ENCODE measurements around the gene C2orf72. TPM values are rescaled to one million over a fixed set of nuclear protein-coding genes. Genes with fewer than 3 reads are reported as not detected.

C2orf72 gene
- total RNA-seq, 1 donor from 2014 or later: 3.5 TPM

GRCh38 chr2:231084565-231084964 is 47.2 kb downstream of the C2orf72 start:
- no peak for DNase-seq

GRCh38 chr2:231088754-231089153 is 51.4 kb downstream of the C2orf72 start:
- no peak for DNase-seq

- DNase-seq: no peak
These were observed 56.6 kb downstream of the C2orf72 start for GRCh38 chr2:231093933-231094332.

- no peak for DNase-seq
These were observed 57.5 kb downstream of the C2orf72 start for GRCh38 chr2:231094736-231095346.

Other genes with a start within 250 kb of the C2orf72 start
- gene ITM2C, start 172.6 kb upstream of the C2orf72 start, total RNA-seq: 88.1 TPM
- not detected for gene GPR55, start 112.3 kb upstream of the C2orf72 start, total RNA-seq
- gene SPATA3, start 41.4 kb upstream of the C2orf72 start, total RNA-seq: not detected
- gene PSMD1, start 19.3 kb downstream of the C2orf72 start, total RNA-seq: 95.1 TPM
- 0.31 TPM for gene HTR2B, start 87.5 kb downstream of the C2orf72 start, total RNA-seq
- gene ARMC9, start 161.1 kb downstream of the C2orf72 start, total RNA-seq: 11.9 TPM